Liver (tissue), 3 donors: ENCODE data around the gene MTERF4.

Source experiments
- CTCF ChIP-seq: fragments of 150-350 bp; IDR thresholded peaks from 2 replicates; pipeline ENCODE4 v1.5.1; 2017; ENCODE audit warnings: improper control_type of control experiment, low read depth, low read length; ENCODE audit not compliant: missing input control
- TAF1 ChIP-seq: conservative IDR thresholded peaks from 2 replicates; pipeline ENCODE4 v1.6.1; 2016; ENCODE audit warnings: antibody characterized with exemption, mild to moderate bottlenecking
- YY1 ChIP-seq: IDR thresholded peaks from 2 replicates; pipeline ENCODE4 v1.6.1; 2016; ENCODE audit warnings: antibody characterized with exemption, mild to moderate bottlenecking
- TF ChIP-seq, protein P1 (sequence below): IDR thresholded peaks from 2 replicates; pipeline ENCODE4 v1.6.1; 2016; ENCODE audit warnings: antibody characterized with exemption, mild to moderate bottlenecking
- donor health status: healthy.
- donor health status: healthy.

GRCh38 chr2:241061275-241061674 is 40.8 kb downstream of the MTERF4 start:
- TF ChIP-seq YY1 (no peak), CTCF (no peak), TAF1 (no peak)
- TF ChIP-seq, protein P1, sequence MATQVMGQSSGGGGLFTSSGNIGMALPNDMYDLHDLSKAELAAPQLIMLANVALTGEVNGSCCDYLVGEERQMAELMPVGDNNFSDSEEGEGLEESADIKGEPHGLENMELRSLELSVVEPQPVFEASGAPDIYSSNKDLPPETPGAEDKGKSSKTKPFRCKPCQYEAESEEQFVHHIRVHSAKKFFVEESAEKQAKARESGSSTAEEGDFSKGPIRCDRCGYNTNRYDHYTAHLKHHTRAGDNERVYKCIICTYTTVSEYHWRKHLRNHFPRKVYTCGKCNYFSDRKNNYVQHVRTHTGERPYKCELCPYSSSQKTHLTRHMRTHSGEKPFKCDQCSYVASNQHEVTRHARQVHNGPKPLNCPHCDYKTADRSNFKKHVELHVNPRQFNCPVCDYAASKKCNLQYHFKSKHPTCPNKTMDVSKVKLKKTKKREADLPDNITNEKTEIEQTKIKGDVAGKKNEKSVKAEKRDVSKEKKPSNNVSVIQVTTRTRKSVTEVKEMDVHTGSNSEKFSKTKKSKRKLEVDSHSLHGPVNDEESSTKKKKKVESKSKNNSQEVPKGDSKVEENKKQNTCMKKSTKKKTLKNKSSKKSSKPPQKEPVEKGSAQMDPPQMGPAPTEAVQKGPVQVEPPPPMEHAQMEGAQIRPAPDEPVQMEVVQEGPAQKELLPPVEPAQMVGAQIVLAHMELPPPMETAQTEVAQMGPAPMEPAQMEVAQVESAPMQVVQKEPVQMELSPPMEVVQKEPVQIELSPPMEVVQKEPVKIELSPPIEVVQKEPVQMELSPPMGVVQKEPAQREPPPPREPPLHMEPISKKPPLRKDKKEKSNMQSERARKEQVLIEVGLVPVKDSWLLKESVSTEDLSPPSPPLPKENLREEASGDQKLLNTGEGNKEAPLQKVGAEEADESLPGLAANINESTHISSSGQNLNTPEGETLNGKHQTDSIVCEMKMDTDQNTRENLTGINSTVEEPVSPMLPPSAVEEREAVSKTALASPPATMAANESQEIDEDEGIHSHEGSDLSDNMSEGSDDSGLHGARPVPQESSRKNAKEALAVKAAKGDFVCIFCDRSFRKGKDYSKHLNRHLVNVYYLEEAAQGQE, result no peak
